H9 (cell line): Measurements from ENCODE around the gene ARNT2. TPM values are rescaled to one million over a fixed set of nuclear protein-coding genes. Genes with fewer than 3 reads are reported as not detected.

ENCODE experiments used
- DNase-seq: peaks from one replicate; pipeline ENCODE4 v3.0.0-alpha.2; 2017
- H2AFZ ChIP-seq: one replicate; pipeline ENCODE4 v1.6.1; 2013; ENCODE audit warnings: mild to moderate bottlenecking, low read length, control low read depth, moderate library complexity
- H2AK5ac ChIP-seq: 2 replicates; pipeline ENCODE4 v1.6.1; 2013; ENCODE audit warnings: low read length, control low read depth, mixed read lengths; ENCODE audit not compliant: insufficient read length
- H2BK120ac ChIP-seq: one replicate; pipeline ENCODE4 v1.6.1; 2013; ENCODE audit warnings: low read depth, mild to moderate bottlenecking, low read length, control low read depth, inconsistent platforms; ENCODE audit not compliant: poor library complexity, severe bottlenecking
- H2BK12ac ChIP-seq: 2 replicates; pipeline ENCODE4 v1.6.1; 2013; ENCODE audit warnings: low read length, control low read depth, mixed read lengths, low read depth; ENCODE audit not compliant: insufficient read length
- H2BK15ac ChIP-seq: 2 replicates; pipeline ENCODE4 v1.6.1; 2013; ENCODE audit warnings: low read depth, low read length, control low read depth
- H2BK20ac ChIP-seq: one replicate; pipeline ENCODE4 v1.6.1; 2013; ENCODE audit warnings: low read depth, mild to moderate bottlenecking, low read length, control low read depth, inconsistent platforms; ENCODE audit not compliant: poor library complexity, severe bottlenecking
- H2BK5ac ChIP-seq: 2 replicates; pipeline ENCODE4 v1.6.1; 2013; ENCODE audit warnings: low read length, control low read depth, mixed read lengths; ENCODE audit not compliant: insufficient read length
- H3K14ac ChIP-seq: 2 replicates; pipeline ENCODE4 v1.6.1; 2013; ENCODE audit warnings: low read length, control low read depth; ENCODE audit not compliant: insufficient read depth
- H3K18ac ChIP-seq: 2 replicates; pipeline ENCODE4 v1.6.1; 2013; ENCODE audit warnings: low read depth, mild to moderate bottlenecking, mixed read lengths, low read length, control low read depth; ENCODE audit not compliant: insufficient read length
- H3K23ac ChIP-seq: 2 replicates; pipeline ENCODE4 v1.6.1; 2013; ENCODE audit warnings: low read length, control low read depth, mixed read lengths, low read depth; ENCODE audit not compliant: insufficient read length
- H3K23me2 ChIP-seq: 2 replicates; pipeline ENCODE4 v1.6.1; 2013; ENCODE audit warnings: low read depth, mild to moderate bottlenecking, mixed read lengths, low read length, control low read depth; ENCODE audit not compliant: insufficient read length, poor library complexity, severe bottlenecking
- H3K27ac ChIP-seq: 2 replicates; pipeline ENCODE4 v1.5.1; 2013; ENCODE audit warnings: low read length, control low read depth, mixed read lengths, low read depth; ENCODE audit not compliant: insufficient read length
- H3K27me3 ChIP-seq: 2 replicates; pipeline ENCODE4 v1.6.1; 2013; ENCODE audit warnings: low read length, control low read depth, inconsistent platforms; ENCODE audit not compliant: insufficient read depth
- H3K4ac ChIP-seq: 2 replicates; pipeline ENCODE4 v1.6.1; 2013; ENCODE audit warnings: low read depth, mild to moderate bottlenecking, control low read depth, inconsistent platforms, low read length, moderate library complexity
- H3K4me1 ChIP-seq: 2 replicates; pipeline ENCODE4 v1.6.1; 2013; ENCODE audit warnings: low read length, control low read depth, inconsistent platforms; ENCODE audit not compliant: insufficient read depth
- H3K4me2 ChIP-seq: 2 replicates; pipeline ENCODE4 v1.6.1; 2013; ENCODE audit warnings: low read length, control low read depth, mixed read lengths; ENCODE audit not compliant: insufficient read length, insufficient read depth
- H3K56ac ChIP-seq: 2 replicates; pipeline ENCODE4 v1.6.1; 2013; ENCODE audit warnings: low read depth, mild to moderate bottlenecking, mixed read lengths, low read length, control low read depth; ENCODE audit not compliant: insufficient read length
- H3K79me1 ChIP-seq: 2 replicates; pipeline ENCODE4 v1.6.1; 2013; ENCODE audit warnings: low read depth, mild to moderate bottlenecking, moderate library complexity, low read length, control low read depth, inconsistent platforms; ENCODE audit not compliant: insufficient read depth, poor library complexity, severe bottlenecking
- H3K79me2 ChIP-seq: 2 replicates; pipeline ENCODE4 v1.6.1; 2013; ENCODE audit warnings: low read length, control low read depth, inconsistent platforms; ENCODE audit not compliant: insufficient read depth
- H3K9ac ChIP-seq: 2 replicates; pipeline ENCODE4 v1.6.1; 2013; ENCODE audit warnings: low read length, control low read depth, mixed read lengths; ENCODE audit not compliant: insufficient read length; ENCODE audit errors: extremely low read depth
- H3K9me3 ChIP-seq: one replicate; pipeline ENCODE4 v1.6.1; 2013; ENCODE audit warnings: low read depth, low read length, inconsistent platforms; ENCODE audit not compliant: control insufficient read depth
- H3T11ph ChIP-seq: one replicate; pipeline ENCODE4 v1.6.1; 2013; ENCODE audit warnings: mild to moderate bottlenecking, low read length, control low read depth, inconsistent platforms
- H4K20me1 ChIP-seq: one replicate; pipeline ENCODE4 v1.6.1; 2013; ENCODE audit not compliant: control insufficient read depth, insufficient read length, insufficient read depth
- H4K5ac ChIP-seq: 2 replicates; pipeline ENCODE4 v1.6.1; 2013; ENCODE audit warnings: low read depth, mild to moderate bottlenecking, mixed read lengths, low read length, control low read depth; ENCODE audit not compliant: insufficient read length
- H4K8ac ChIP-seq: replicated peaks from 2 replicates; pipeline ENCODE4 v1.6.1; 2013; ENCODE audit warnings: low read length, control low read depth, mixed read lengths, low read depth; ENCODE audit not compliant: insufficient read length
- H4K91ac ChIP-seq: 2 replicates; pipeline ENCODE4 v1.6.1; 2013; ENCODE audit warnings: low read depth, mild to moderate bottlenecking, moderate library complexity, mixed read lengths, low read length, control low read depth; ENCODE audit not compliant: insufficient read length
- H3K27ac Mint-ChIP-seq, 3 experiments: 2 replicates in 2 of 3; 3 replicates in 1 of 3; pipeline ENCODE4 v1.8.0; 2020 to 2021; ENCODE audit warnings: mixed read lengths in 3 of 3, mild to moderate bottlenecking in 1 of 3, moderate library complexity in 1 of 3
- H3K27me3 Mint-ChIP-seq: 2 replicates; pipeline ENCODE4 v1.8.0; 2021; ENCODE audit warnings: low read depth, mild to moderate bottlenecking, moderate library complexity, mixed read lengths
- H3K36me3 Mint-ChIP-seq, 3 experiments: 2 replicates in 2 of 3; 3 replicates in 1 of 3; pipeline ENCODE4 v1.8.0; 2020 to 2021; ENCODE audit warnings: low read depth in 3 of 3, mixed read lengths in 3 of 3; ENCODE audit not compliant: insufficient read depth in 1 of 3
- H3K4me1 Mint-ChIP-seq, 2 experiments: 2 replicates each; pipeline ENCODE4 v1.8.0; 2020; ENCODE audit warnings: mixed read lengths in 2 of 2
- H3K4me3 Mint-ChIP-seq, 2 experiments: 2 replicates in 1 of 2; 3 replicates in 1 of 2; pipeline ENCODE4 v1.8.0; 2020 to 2021; ENCODE audit warnings: mild to moderate bottlenecking in 2 of 2, mixed read lengths in 2 of 2, moderate library complexity in 1 of 2
- H3K9me3 Mint-ChIP-seq, 2 experiments: 2 replicates in 1 of 2; 3 replicates in 1 of 2; pipeline ENCODE4 v1.8.0; 2020; ENCODE audit warnings: mild to moderate bottlenecking in 2 of 2, mixed read lengths in 2 of 2, moderate library complexity in 1 of 2
- WGBS: extraction: QIAGEN DNeasy Blood & Tissue Kit; methylation state at CpG from one replicate; pipeline ENCODE4 v1.1.7; 2013; ENCODE audit warnings: missing lambda C conversion rate, low lambda C conversion rate, mixed read lengths; ENCODE audit not compliant: insufficient read length; ENCODE audit errors: extremely low coverage; 5-methylcytosine and 5-hydroxymethylcytosine counted together
- total RNA-seq: library from RNA; stranded (reverse); gene quantifications from 2 replicates; pipeline ENCODE4 v1.2.1, GENCODE V29; 2021
- TF ChIP-seq, protein P1 (sequence below): fragments of 200-600 bp; sonication (generic); conservative IDR thresholded peaks from 3 replicates; pipeline ENCODE4 v1.8.0; 2021; ENCODE audit warnings: antibody characterized with exemption, mild to moderate bottlenecking

ARNT2 gene
- total RNA-seq, 1 experiment from 2014 or later, result 10.5 TPM

DNA sequence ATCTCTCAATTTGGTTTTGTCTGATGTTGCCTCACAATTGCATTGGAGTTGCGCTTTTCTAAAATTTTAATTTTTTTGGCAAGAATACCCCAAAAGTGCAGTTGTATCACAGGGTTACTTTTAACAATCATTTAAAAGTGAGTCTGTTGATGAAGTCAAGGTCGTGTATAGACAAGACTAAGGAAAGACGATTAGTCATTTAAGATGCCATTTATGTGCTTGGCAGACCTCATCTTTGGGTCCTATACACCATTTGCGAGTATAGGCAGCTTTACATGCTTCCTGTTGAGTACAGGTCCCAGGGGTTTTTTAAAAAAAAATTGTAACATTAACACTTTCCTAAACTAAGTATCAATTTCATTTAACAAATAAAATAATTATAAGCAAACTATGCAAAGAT, 12.5 kb downstream of the ARNT2 start:
- H3K9ac ChIP-seq, result no peak overlapping the region
- no peak overlapping the region for H2BK15ac ChIP-seq
- H2BK20ac ChIP-seq, result no peak overlapping the region
- H4K8ac ChIP-seq, result no peak overlapping the region
- H3T11ph ChIP-seq, result no peak overlapping the region
- no peak overlapping the region for H3K14ac ChIP-seq
- Mint-ChIP-seq H3K36me3 (no peaks in the 10 kb centered on the region), H3K27me3 (no peaks in the 10 kb centered on the region; the same call in 1 of the 2 replicates), H3K9me3 (peaks cover 0 to 3% of the 10 kb centered on the region in 2 experiments; a peak in 2 of 5 replicates), H3K4me3 (no peak overlapping the region), H3K4me1 (peaks cover 7 to 13% of the 10 kb centered on the region in 2 experiments), H3K27ac (no peak overlapping the region)
- H3K27ac ChIP-seq, result no peak overlapping the region
- H2BK5ac ChIP-seq, result no peak overlapping the region
- H4K5ac ChIP-seq, result no peak overlapping the region
- WGBS, result no CpG with 5 or more reads among the region's 4 CpGs
- TF ChIP-seq, protein P1, sequence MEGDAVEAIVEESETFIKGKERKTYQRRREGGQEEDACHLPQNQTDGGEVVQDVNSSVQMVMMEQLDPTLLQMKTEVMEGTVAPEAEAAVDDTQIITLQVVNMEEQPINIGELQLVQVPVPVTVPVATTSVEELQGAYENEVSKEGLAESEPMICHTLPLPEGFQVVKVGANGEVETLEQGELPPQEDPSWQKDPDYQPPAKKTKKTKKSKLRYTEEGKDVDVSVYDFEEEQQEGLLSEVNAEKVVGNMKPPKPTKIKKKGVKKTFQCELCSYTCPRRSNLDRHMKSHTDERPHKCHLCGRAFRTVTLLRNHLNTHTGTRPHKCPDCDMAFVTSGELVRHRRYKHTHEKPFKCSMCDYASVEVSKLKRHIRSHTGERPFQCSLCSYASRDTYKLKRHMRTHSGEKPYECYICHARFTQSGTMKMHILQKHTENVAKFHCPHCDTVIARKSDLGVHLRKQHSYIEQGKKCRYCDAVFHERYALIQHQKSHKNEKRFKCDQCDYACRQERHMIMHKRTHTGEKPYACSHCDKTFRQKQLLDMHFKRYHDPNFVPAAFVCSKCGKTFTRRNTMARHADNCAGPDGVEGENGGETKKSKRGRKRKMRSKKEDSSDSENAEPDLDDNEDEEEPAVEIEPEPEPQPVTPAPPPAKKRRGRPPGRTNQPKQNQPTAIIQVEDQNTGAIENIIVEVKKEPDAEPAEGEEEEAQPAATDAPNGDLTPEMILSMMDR, result no peak
- no peak overlapping the region for H3K4me2 ChIP-seq
- H3K18ac ChIP-seq, result no peak overlapping the region
- H2AK5ac ChIP-seq, result no peak overlapping the region
- no peak overlapping the region for H3K56ac ChIP-seq
- no peak overlapping the region for H2BK120ac ChIP-seq
- no peaks in the 10 kb centered on the region for H3K79me1 ChIP-seq
- DNase-seq, result no peak
- H3K23ac ChIP-seq, result no peak overlapping the region
- H3K27me3 ChIP-seq, result no peaks in the 10 kb centered on the region
- no peak overlapping the region for H3K4ac ChIP-seq
- H3K79me2 ChIP-seq, result no peaks in the 10 kb centered on the region
- no peak overlapping the region for H2AFZ ChIP-seq
- H3K23me2 ChIP-seq, result no peaks in the 10 kb centered on the region
- no peak overlapping the region for H4K91ac ChIP-seq
- H4K20me1 ChIP-seq, result no peaks in the 10 kb centered on the region
- no peaks in the 10 kb centered on the region for H3K4me1 ChIP-seq
- H3K9me3 ChIP-seq, result no peaks in the 10 kb centered on the region
- H2BK12ac ChIP-seq, result no peak overlapping the region
